ENCODE results near the gene HOXA11.

HOXA11 gene

DNA sequence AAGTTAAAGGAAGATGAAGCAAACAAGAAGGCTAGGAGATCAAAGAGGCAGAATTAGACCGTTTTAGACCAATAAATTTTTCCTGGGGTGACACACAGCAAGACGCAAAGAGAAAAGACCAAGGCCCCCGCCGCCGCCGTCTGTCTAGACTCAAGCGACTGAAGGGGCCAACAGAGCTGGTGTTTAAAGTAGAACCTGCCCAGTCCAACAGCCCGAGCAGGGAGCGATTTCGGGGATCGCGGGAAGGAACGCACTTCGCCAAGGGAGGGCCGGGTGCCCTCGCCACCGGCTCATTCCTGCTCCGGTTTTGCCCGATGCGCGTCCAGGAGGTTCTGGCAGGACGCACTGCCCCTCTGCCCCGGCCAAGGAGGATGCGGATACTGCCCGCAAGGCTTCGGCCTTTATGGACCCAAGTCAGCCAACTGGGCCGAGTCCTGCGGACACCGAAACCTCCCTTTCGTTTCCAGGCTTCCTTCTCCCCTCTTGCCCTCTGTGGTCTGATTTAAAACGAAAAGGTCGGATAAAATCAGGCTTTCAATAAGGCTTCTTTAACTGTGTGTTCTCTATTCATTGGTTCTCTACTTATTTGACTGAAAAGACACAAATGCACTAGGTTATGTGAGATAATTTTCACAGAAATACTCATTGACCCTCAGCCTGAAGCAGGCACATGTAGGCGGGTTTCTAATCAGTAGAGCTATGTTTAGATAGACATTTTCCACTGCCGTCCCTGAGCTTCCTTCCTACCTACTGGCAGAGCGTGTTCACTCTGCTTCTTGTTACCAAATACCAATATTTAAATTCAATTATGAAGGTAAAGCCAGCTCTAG, 26.4 kb downstream of the HOXA11 start:
- no peak for DNase-seq (ENCODE audit: low read depth)

DNA sequence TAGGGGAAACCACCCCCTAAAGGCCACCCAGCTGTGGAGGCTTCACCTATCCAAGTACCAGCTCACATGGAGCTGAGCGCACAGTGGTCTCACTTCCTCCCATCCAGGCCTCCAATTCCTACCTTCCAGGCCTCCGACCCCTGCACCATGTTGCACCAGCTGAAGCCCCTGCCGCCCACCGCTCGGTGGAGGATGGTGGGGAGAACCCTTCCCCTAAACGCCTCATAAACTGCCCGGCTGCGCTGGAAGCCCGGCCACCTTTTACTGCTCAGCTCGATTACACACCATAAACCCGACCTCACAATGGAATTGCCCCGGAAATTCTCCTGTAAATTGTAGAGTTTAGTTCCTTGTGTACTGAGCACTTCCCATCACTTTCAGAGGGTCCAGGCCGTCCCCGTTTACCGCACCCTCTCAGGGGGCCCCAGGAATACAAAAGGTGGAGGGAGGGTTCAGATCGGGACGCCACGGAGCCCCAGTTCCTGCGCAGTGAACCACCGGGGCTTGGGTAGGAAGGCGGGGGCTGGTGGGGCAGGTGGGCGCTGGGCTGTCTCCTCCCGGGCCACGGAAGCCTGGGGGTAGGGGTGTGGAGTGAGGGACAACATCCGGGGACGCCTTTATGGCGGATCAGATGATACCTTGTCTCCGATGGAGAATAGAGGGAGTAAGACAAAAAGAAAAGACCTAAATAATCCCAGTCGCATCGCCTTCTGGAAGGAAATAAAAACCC, 27.2 kb downstream of the HOXA11 start:
- no peak for DNase-seq (ENCODE audit: low read depth)

DNA sequence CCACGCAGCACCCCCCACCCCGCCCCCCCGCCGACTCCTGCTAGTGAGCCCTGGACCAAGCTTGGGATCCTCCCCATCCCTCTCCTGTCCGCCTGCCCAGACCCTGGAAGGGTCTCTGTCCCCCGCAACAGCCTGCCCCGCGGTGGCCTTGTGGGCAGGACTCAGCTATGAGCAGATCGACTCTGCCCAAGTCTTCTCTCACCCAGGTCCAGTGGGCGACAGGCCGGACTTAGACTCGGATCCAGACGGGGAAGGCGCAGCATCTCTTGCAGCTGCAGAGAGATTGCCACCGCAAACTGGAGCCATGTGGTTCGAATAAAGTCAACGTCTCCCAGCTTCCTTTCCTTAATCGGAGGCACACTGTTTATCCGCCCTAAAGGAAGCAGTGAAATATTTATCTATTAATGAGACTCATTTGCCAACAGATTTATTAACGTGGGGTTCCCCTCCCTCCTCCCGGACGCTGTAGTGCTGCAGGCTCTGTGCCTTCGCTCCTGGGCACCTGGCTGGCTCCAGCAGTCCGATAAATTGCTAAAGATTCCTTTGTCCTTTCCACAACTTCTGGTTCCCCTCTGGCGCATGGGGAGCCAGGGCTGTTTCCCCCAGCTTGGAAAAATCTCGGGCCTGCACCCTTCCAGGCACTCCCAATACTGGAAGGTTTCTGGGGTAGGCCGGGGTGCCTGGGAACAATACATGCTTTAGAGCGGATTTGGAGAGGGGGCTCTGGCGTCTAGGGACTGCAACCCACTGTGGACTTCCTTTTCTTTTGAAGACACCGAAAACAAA, 27.9 kb downstream of the HOXA11 start:
- DNase-seq (ENCODE audit: low read depth) = no peak

DNA sequence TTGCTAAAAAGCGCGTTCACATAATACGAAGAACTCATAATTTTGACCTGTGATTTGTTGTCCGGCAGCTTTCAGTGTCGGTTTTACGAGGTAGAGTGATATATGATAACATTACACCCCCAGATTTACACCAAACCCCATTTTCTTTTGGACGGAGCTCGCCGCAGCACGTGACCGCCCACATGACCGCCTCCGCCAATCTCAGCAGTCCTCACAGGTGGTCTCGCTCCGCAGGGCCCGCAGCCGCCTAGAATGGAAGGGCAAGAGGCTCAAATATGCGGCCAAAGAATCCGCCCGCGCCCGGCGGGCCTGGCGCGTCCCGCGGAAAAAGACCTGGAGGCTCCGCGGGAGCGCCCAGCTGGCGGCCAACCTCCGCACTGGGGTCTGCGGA, 28.5 kb downstream of the HOXA11 start, which contains the start of gene HOXA7:
Gene HOXA7 (minus strand): TSS at position 168 of the 391 bp plus-strand sequence. CDS start 130 bp downstream, at position 38.
- DNase-seq (ENCODE audit: low read depth) = peak; percentile 42

DNA sequence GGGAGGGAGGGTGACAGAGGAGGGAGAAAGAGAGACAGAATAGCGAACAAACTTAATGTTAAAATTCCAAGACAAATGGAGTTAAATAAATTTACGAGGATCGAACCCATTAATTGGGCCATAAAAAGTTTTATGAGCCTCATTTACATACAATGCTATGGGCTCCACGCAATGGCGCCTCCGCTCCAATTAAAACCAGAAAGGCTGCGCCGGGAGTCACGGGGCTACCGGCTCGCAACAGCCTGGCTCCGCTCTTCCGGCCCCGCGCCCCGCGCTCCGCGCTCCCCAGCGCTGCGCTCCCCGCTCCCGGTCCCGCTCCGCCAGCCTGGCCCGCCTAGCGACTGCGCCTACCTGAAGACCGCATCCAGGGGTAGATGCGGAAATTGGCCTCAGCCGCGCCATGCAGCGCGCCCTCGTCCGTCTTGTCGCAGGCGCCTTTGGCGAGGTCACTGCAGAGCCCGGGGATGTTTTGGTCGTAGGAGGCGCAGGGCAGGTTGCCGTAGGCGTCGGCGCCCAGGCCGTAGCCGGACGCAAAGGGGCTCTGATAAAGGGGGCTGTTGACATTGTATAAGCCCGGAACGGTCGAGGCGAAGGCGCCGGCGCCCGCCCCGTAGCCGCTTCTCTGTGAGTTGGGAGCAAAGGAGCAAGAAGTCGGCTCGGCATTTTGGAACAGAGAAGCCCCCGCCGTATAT, 29.1 kb downstream of the HOXA11 start:
- DNase-seq (ENCODE audit: low read depth) = no peak

DNA sequence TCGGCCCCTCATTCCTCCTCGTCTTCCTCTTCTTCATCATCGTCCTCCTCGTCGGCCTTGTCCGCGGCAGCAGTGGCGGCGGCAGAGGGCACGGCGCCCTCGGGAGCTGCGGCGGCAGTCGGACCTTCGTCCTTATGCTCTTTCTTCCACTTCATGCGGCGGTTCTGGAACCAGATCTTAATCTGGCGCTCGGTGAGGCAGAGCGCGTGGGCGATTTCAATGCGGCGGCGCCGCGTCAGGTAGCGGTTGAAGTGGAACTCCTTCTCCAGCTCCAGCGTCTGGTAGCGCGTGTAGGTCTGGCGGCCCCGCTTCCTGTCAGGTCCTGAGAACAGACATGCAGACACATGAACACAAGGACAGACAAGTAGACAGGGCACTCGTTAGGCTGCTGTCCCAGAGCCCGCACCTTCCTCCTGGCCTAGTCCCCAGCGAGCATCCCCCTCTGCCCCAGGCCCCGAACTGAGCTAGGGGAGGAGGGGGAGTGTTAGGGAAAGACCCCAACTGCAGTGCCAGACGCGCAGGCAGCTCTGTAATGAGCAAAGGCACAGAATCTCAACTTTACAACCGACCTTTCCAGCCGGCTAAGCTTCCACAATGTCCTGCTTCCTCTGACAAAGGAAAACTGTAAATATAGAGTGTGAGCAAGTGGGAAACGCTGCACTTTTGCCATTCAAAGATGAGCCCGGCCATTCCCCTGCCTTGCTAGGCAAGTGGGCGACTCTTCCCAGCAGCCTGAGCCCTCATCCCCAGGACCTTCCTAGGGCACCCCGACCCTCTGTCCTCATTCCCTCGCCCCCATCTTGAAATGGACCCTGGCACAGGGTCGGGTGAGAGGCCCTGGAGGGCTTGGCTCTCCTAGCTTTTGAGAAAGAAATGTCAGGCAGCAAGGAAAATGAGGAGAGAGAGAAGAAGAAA, 29.9 kb downstream of the HOXA11 start:
- no peak for DNase-seq (ENCODE audit: low read depth)

DNA sequence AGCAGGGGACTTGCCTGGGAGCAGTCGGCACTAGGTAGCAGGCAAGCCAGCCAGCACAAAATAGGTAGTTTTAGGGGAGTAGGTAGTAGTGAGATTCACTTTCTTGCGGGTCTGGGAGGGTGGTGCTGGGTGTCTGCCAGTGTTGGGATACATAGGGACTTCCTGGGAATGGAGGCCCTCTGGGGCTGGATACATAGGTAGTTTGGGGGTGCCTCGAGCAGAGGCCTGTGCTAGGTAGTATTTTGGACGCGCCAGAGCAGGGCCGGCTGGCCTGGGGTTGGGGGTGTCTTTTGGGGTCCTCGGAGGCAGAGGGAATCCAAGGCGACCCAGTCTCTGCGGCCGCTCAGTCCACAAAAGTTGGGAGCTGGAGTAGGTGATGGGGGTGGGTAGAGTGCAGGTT, 30.7 kb downstream of the HOXA11 start:
- no peak for DNase-seq (ENCODE audit: low read depth)

DNA sequence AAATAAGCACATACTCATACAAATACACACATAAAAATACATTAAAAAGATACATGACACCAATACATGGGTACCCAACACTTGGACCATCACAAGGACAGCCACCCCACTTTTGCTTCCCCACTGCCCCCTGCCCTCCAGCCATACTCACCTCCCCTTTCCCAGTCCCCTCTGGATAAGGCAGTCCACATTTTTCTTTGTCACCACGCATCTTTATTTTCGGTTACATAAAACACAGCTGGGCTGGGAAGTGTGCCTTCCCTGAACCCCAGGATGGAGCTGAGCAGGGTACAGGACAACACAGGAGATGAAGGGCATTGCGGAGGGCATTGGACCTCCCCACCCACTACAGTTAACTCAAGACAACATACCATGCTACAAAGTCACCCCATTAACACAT, 31.5 kb downstream of the HOXA11 start:
- no peak for DNase-seq (ENCODE audit: low read depth)

DNA sequence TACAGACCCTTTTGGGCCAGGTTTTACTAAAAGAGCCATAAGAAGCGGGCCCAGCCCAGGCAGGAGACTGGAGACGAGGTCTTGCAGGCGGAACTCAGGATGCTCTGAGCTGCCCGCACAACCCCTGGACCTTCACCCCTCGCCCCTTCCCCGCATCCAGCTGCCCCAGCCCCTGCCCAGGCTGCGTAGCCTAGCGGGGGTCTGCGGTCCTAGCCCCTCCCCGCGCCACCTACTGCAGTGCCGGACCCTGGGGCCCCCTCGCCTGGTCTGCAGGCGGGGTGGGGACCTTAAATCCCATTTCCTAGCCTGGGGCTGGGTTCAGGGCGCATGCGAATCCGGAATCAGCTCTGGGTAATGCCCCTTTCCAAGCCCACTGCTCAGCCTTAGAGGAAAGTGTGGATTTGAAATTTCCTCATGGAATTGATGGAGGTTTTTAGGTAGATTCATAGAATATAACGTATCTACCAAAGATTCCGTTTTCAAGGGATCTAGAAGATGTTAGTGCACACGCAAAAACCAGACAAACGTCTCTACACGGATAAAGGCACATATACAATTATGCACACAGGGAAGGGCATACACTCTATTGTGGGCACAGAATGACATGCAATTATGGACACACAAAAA, 32.1 kb downstream of the HOXA11 start:
- DNase-seq (ENCODE audit: low read depth) = no peak

DNA sequence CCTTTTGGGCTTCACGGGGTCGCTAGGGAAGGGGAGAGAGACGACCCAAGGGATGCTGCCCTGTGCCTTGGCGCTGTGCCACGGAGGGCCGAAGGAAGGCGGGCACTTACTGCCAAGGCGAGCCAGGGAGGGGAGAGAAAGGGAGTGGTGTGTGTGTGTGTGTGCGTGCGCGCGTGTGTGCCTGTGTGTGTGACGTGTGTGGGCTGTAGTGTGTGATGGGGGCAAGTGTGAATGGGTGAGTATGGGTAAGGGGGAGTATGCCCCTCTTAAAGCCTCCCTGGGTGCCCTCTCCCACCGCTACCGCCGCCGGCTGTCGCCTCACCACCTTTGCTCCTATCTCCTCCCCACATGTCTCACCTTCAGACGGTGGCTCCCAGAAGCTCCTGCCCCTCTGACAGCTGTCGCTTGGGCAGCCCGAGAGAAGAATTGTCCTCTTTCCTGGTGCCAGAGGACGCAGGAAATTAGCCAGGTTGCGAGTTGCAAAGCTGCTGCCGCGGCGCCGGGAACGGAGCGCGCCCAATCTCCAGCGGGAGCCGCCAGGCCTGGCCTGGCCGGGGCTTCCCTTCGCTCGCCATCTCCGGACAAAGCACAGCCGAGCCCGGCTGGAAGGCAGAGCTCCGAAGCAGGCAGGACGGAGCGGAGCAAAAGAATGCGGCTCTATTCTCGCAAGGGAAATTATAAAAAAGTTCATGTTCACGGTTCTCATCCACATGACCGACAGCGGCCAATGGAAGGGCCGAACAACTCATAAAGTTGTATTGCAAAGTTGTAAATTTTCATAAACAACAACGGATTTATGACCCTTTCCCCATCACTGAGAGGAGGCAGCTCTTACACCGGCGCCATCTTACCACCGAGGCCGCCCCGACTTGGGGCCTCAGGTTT, 32.9 kb downstream of the HOXA11 start, which contains the start of gene HOXA3:
Gene HOXA3 (minus strand): TSS at position 653 of the 885 bp plus-strand sequence. CDS start 41,943 bp downstream, outside the sequence.
- DNase-seq (ENCODE audit: low read depth) = peak; percentile 60

DNA sequence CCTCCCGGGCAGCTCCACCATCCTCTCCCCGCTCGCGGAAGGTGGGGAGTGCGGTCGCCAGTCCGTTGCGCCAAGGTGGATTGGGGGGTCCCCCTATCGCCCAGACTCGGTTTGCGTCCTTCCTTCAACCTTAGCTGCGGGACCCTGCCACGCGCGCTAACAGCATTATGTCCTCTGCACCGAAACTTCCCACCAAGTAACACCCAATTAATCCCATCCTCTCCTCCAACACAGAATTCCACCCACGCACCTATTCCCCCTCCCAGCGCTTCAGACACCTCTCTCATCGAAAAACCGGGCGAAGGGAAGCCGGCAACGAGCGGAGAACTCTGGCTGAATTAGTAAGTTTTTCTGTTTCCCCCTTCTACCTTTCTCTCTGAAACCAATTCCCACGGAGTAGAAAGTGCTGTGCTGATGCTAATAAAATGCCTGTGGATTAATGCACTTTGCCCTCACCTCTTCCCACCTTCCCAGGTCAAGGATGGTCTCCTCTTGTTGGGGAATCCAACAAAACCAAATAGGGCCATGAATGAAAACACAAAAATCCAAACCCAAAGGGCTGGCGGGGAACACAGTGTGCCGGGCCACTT, 33.6 kb downstream of the HOXA11 start:
- peak; percentile 28 for DNase-seq (ENCODE audit: low read depth)

DNA sequence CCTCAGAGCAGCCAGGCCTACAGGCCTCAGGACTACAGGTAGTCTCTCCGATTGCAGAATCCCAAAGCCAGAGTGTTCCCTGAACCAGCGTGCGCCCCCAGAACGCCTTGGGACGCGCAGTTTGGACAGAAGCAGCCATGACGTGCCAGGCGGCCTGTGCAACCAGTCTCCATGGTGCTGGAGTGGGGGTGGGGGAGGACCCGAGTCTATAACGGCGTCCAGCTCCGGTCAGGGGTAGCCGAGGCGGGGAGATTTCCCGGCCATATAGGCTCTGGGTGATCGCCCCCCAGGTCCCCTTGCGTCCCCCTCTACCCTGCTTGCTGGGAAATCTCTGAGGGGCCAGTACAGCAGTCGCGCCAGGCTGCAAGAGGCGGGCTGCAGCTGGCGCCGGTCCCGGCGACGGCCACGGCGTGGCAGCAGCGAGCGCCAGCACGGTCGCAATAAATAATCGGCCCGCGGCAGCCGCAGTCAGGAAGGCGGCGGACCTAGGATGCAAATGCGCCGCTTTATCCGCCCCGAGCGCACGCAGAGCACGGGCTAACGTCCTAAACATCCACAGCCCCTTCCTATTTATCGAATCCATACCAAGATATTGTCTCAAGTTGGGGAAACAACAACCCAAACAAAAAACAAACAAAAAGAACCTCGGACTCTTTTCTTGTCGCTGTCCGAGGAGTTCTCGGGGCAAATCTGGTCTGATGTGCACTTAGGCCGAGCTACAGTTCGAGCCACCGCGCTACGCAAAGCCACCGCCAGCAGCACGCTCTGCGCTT, 34.3 kb downstream of the HOXA11 start:
- peak; percentile 74 for DNase-seq (ENCODE audit: low read depth)

DNA sequence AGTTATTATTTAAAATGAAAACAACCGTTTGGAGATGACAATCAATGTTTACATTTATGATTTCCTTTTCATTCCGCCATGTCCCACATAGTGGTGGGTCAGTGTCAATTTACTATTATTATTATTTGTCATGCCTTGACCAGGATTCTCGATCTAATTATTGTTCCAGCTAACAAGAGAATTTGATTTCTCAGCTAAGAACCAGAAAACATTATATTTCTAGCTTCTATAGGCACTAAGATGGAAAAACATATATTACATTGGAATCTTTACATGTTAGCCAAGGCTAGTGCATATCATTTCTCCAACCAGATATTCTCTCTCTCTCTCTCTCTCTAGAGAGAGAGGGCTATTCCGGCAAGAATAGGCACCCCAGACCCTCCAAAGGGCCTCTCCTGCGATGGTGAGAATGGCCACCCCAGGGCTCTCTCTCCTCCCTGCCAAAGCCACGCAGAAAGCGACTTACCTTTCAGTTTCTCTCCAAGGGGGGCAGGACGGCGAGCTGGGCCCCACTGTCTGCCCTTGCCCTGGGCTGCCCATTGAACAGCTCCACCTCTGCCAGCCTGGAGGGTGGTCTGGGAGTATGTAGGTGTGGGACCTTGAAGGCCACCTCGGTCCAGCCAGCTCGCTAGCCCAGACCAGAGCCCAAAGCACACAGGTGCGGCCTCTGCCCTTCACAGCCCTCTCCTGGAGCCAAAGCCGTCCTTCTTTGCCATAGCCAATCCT, 35.0 kb downstream of the HOXA11 start:
- DNase-seq (ENCODE audit: low read depth) = no peak

DNA sequence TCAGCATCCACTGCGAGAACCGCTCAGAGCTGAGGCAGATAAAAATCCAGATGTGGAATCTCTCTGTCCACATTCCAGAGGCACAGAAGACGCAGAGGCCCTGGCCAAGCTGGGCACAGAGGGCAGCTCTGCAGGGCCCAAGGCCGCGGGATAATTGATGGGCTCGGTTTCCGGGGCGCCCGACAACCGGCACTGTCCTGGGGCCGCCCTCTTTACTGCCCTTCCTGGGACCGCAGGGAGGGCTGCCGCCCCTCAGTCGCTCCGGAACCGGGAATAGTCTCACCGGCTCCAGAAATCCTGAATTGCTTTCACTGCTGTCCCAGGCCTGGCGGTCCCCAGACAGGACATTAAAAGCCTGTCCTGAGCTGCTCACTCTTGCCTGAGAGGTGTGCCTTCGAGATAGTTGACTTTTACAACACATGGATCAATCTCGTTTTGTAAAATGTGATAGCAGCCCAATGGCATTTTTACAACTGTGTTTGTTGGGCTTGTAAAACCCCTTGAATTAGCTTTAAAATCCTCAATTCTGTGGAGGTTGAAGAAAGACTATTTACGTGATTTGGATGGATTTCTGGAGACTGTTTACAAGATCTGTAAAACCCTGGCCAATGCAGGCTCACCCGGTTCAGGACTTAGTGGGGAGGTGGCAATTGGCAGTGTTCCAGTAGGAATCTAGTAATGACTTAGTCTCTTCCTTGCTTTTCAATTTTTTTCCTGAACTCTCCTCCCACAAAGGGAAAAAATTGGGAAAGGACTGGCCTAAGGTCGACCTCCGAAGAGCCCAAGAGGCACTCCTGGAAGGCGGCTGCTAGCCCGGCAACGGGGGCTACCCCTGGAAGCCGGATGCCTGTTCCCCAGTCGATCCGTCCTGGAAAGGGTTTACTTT, 36.0 kb downstream of the HOXA11 start:
- DNase-seq (ENCODE audit: low read depth) = no peak

DNA sequence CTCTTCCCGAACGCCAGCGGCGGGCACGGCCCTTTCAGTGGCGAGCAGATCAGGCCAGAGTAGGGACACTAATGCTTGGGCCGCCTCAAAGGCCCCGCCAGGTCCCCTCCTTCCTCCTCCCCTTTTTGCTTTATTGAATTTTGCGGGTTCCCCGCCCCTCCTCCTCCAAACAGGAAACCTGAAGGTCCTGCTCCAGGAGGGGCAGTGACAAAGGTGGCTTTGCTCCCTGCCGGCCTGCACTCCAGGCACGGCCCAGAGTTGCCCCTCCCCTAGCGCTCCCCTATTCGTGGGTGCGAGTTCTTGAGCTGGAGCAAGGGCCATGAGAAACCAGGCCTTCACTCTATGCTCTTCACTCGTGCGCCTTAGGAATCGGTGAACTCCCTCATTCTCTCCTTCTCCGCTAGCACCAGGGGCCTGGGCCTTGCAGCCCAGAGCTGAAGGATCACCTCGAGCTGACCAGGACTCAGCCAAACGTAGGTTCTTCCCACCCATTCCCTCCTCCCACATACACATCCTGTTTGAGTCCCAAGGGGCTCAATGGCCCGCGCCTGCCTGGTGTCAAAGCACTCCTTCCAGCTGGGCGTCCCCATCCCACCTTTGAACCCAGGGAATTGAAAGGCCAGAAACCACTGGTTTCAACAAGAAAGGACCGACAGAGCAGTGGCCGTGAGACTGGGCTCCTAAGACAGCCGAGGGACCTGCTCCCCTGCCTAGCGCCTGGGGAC, 36.8 kb downstream of the HOXA11 start:
- DNase-seq (ENCODE audit: low read depth) = no peak

All from HS-5 (cell line).